SK-N-SH treated with all-trans-retinoic acid at 6 μM for 48 hours (cell line): ENCODE measurements around the gene TDO2.
"Not testable (repeated sequence)": the region's sequence is repeated elsewhere in the genome, so short reads cannot be mapped to it uniquely, and the experiment has no call there.

Source experiments
- ATAC-seq: fragments of 200-7000 bp; cut with Tn5 transposase; 3 replicates; pipeline ENCODE4 v1.9.1; 2020; ENCODE audit warnings: mild to moderate bottlenecking, moderate library complexity
- ARNTL ChIP-seq: fragments of 450-650 bp; formaldehyde crosslinking; IDR thresholded peaks from 2 replicates; pipeline ENCODE4 v1.5.0; 2020; ENCODE audit warnings: low read depth, mild to moderate bottlenecking, moderate library complexity, borderline replicate concordance
- BACH2 ChIP-seq: fragments of 250-450 bp; sonication (Bioruptor Pico); IDR thresholded peaks from 2 replicates; pipeline ENCODE4 v1.9.0; 2021; ENCODE audit warnings: mild to moderate bottlenecking, borderline replicate concordance
- CSDC2 ChIP-seq: fragments of 250-450 bp; sonication (Bioruptor Pico); IDR thresholded peaks from 2 replicates; pipeline ENCODE4 v1.5.0; 2020; ENCODE audit warnings: mild to moderate bottlenecking, moderate library complexity
- ESRRG ChIP-seq: fragments of 250-450 bp; sonication (Bioruptor Pico); IDR thresholded peaks from 2 replicates; pipeline ENCODE4 v1.6.1; 2021; ENCODE audit warnings: mild to moderate bottlenecking
- GLIS3 ChIP-seq: fragments of 250-450 bp; sonication (Bioruptor Pico); IDR thresholded peaks from 2 replicates; pipeline ENCODE4 v1.5.0; 2020; ENCODE audit warnings: mild to moderate bottlenecking, moderate library complexity
- ISL1 ChIP-seq: fragments of 250-450 bp; sonication (Bioruptor Pico); IDR thresholded peaks from 2 replicates; pipeline ENCODE4 v2.1.2; 2022; ENCODE audit warnings: mild to moderate bottlenecking, moderate library complexity
- OSR1 ChIP-seq: fragments of 250-450 bp; sonication (Bioruptor Pico); IDR thresholded peaks from 2 replicates; pipeline ENCODE4 v1.8.0; 2022; ENCODE audit warnings: moderate library complexity, mild to moderate bottlenecking, inconsistent platforms
- PPARA ChIP-seq: fragments of 250-450 bp; sonication (Bioruptor Pico); IDR thresholded peaks from 2 replicates; pipeline ENCODE4 v1.5.0; 2020; ENCODE audit warnings: mild to moderate bottlenecking, borderline replicate concordance
- RARB ChIP-seq: fragments of 250-450 bp; sonication (Bioruptor Pico); IDR thresholded peaks from 2 replicates; pipeline ENCODE4 v1.8.0; 2021; ENCODE audit warnings: mild to moderate bottlenecking, moderate library complexity
- SNAI2 ChIP-seq: fragments of 250-450 bp; sonication (Bioruptor Pico); IDR thresholded peaks from 2 replicates; pipeline ENCODE4 v1.5.0; 2020; ENCODE audit warnings: mild to moderate bottlenecking, moderate library complexity
- TCF4 ChIP-seq: fragments of 250-450 bp; sonication (Bioruptor Pico); IDR thresholded peaks from 2 replicates; pipeline ENCODE4 v1.8.0; 2021; ENCODE audit warnings: mild to moderate bottlenecking, moderate library complexity, borderline replicate concordance
- TOX ChIP-seq: fragments of 250-450 bp; sonication (Bioruptor Pico); IDR thresholded peaks from 2 replicates; pipeline ENCODE4 v1.8.0; 2021; ENCODE audit warnings: mild to moderate bottlenecking, moderate library complexity, borderline replicate concordance
- TSHZ2 ChIP-seq: fragments of 250-450 bp; sonication (Bioruptor Pico); IDR thresholded peaks from 2 replicates; pipeline ENCODE4 v1.5.0; 2020; ENCODE audit warnings: mild to moderate bottlenecking, moderate library complexity
- ZC3H10 ChIP-seq: fragments of 250-450 bp; sonication (Bioruptor Pico); IDR thresholded peaks from 2 replicates; pipeline ENCODE4 v1.5.1; 2021; ENCODE audit warnings: mild to moderate bottlenecking, moderate library complexity
- ZFP3 ChIP-seq: fragments of 250-450 bp; sonication (Bioruptor Pico); IDR thresholded peaks from 2 replicates; pipeline ENCODE4 v1.5.0; 2020; ENCODE audit warnings: mild to moderate bottlenecking, moderate library complexity
- ZFP30 ChIP-seq: fragments of 450-650 bp; formaldehyde crosslinking; IDR thresholded peaks from 2 replicates; pipeline ENCODE4 v1.5.0; 2022; ENCODE audit warnings: mild to moderate bottlenecking, moderate library complexity
- ZNF565 ChIP-seq: fragments of 450-650 bp; formaldehyde crosslinking; conservative IDR thresholded peaks from 2 replicates; pipeline ENCODE4 v1.5.0; 2020; ENCODE audit warnings: low read depth, mild to moderate bottlenecking, moderate library complexity
- ZNF70 ChIP-seq: fragments of 450-650 bp; formaldehyde crosslinking; IDR thresholded peaks from 2 replicates; pipeline ENCODE4 v1.5.0; 2020; ENCODE audit warnings: mild to moderate bottlenecking, moderate library complexity
- ZNF8 ChIP-seq: fragments of 450-650 bp; formaldehyde crosslinking; IDR thresholded peaks from 2 replicates; pipeline ENCODE4 v1.5.0; 2020; ENCODE audit warnings: mild to moderate bottlenecking, moderate library complexity
- TF ChIP-seq, protein P1 (sequence below): fragments of 250-450 bp; sonication (Bioruptor Pico); IDR thresholded peaks from 2 replicates; pipeline ENCODE4 v1.5.1; 2021; ENCODE audit warnings: mild to moderate bottlenecking, moderate library complexity
- TF ChIP-seq, protein P2 (sequence below): fragments of 250-450 bp; sonication (Bioruptor Pico); IDR thresholded peaks from 2 replicates; pipeline ENCODE4 v1.8.0; 2021; ENCODE audit warnings: low read depth, mild to moderate bottlenecking, moderate library complexity, borderline replicate concordance
- TF ChIP-seq, protein P3 (sequence below): fragments of 250-450 bp; sonication (Bioruptor Pico); IDR thresholded peaks from 2 replicates; pipeline ENCODE4 v1.5.1; 2020; ENCODE audit warnings: low read depth, mild to moderate bottlenecking, moderate library complexity
- TF ChIP-seq, protein P4 (sequence below): fragments of 250-450 bp; sonication (Bioruptor Pico); IDR thresholded peaks from 2 replicates; pipeline ENCODE4 v1.8.0; 2020; ENCODE audit warnings: mild to moderate bottlenecking, moderate library complexity, borderline replicate concordance

The TDO2 gene

DNA sequence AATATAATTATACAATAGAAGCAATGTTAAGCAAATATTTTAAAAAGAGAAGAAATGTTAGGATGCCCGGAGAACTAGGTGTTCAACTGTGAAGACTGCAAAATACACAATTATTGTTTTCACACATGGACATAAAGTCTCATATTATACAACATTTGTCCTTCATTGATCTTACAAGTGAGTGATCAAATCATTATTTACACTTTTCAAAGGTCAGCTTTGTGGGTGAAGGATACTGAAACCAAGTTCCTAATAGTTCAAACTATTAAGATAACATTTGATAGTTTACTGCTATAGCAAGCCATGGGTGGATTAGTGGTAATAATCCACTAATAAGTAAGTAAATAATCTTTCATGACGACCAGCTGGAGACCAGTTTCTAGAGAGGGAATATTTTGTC is 26.8 kb downstream of the TDO2 start:
- ATAC-seq, result no peak
- TF ChIP-seq, protein P1, sequence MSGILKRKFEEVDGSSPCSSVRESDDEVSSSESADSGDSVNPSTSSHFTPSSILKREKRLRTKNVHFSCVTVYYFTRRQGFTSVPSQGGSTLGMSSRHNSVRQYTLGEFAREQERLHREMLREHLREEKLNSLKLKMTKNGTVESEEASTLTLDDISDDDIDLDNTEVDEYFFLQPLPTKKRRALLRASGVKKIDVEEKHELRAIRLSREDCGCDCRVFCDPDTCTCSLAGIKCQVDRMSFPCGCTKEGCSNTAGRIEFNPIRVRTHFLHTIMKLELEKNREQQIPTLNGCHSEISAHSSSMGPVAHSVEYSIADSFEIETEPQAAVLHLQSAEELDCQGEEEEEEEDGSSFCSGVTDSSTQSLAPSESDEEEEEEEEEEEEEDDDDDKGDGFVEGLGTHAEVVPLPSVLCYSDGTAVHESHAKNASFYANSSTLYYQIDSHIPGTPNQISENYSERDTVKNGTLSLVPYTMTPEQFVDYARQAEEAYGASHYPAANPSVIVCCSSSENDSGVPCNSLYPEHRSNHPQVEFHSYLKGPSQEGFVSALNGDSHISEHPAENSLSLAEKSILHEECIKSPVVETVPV (CRISPR knock-in tag), result no peak
- TF ChIP-seq TSHZ2 (CRISPR knock-in tag), result no peak
- no peak for TF ChIP-seq ARNTL (CRISPR knock-in tag)
- TF ChIP-seq TOX (CRISPR knock-in tag), result no peak
- no peak for TF ChIP-seq CSDC2
- TF ChIP-seq SNAI2 (CRISPR knock-in tag), result no peak
- no peak for TF ChIP-seq PPARA
- no peak for TF ChIP-seq OSR1 (CRISPR knock-in tag)
- TF ChIP-seq, protein P2, sequence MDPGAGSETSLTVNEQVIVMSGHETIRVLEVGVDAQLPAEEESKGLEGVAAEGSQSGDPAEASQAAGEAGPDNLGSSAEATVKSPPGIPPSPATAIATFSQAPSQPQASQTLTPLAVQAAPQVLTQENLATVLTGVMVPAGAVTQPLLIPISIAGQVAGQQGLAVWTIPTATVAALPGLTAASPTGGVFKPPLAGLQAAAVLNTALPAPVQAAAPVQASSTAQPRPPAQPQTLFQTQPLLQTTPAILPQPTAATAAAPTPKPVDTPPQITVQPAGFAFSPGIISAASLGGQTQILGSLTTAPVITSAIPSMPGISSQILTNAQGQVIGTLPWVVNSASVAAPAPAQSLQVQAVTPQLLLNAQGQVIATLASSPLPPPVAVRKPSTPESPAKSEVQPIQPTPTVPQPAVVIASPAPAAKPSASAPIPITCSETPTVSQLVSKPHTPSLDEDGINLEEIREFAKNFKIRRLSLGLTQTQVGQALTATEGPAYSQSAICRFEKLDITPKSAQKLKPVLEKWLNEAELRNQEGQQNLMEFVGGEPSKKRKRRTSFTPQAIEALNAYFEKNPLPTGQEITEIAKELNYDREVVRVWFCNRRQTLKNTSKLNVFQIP (CRISPR knock-in tag), result no peak
- TF ChIP-seq, protein P3, sequence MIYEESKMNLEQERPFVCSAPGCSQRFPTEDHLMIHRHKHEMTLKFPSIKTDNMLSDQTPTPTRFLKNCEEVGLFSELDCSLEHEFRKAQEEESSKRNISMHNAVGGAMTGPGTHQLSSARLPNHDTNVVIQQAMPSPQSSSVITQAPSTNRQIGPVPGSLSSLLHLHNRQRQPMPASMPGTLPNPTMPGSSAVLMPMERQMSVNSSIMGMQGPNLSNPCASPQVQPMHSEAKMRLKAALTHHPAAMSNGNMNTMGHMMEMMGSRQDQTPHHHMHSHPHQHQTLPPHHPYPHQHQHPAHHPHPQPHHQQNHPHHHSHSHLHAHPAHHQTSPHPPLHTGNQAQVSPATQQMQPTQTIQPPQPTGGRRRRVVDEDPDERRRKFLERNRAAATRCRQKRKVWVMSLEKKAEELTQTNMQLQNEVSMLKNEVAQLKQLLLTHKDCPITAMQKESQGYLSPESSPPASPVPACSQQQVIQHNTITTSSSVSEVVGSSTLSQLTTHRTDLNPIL, result no peak
- no peak for TF ChIP-seq BACH2 (CRISPR knock-in tag)
- TF ChIP-seq, all 23 proteins: peak for 0

DNA sequence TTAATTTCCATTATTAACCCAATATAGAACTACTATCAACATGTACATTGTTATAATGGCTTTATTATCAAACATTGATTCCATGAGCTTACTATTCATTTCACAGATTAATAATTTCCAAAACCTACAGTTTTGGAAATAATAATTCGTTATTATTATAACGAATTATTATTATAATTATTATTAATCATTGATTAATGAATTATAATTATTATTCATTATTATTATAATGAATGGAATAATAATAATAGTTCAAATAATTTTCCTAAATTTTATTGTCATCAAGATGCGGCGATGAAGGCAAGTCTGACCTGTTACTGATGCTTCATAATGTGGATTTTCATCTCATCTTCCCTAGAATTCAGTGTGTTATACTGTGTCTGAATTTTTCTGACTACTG is 28.1 kb downstream of the TDO2 start:
- TF ChIP-seq CSDC2 (no peak), BACH2 (CRISPR knock-in tag) (no peak), PPARA (no peak), ARNTL (CRISPR knock-in tag) (no peak), TCF4 (CRISPR knock-in tag) (no peak), RARB (CRISPR knock-in tag) (no peak), ZNF565 (CRISPR knock-in tag) (no peak), ZFP30 (CRISPR knock-in tag) (no peak), ZFP3 (CRISPR knock-in tag) (no peak), ESRRG (CRISPR knock-in tag) (no peak), SNAI2 (CRISPR knock-in tag) (no peak), ISL1 (no peak), ZNF70 (no peak), ZC3H10 (no peak), GLIS3 (CRISPR knock-in tag) (no peak), ZNF8 (no peak), TOX (CRISPR knock-in tag) (no peak), OSR1 (CRISPR knock-in tag) (no peak)
- TF ChIP-seq, protein P4, sequence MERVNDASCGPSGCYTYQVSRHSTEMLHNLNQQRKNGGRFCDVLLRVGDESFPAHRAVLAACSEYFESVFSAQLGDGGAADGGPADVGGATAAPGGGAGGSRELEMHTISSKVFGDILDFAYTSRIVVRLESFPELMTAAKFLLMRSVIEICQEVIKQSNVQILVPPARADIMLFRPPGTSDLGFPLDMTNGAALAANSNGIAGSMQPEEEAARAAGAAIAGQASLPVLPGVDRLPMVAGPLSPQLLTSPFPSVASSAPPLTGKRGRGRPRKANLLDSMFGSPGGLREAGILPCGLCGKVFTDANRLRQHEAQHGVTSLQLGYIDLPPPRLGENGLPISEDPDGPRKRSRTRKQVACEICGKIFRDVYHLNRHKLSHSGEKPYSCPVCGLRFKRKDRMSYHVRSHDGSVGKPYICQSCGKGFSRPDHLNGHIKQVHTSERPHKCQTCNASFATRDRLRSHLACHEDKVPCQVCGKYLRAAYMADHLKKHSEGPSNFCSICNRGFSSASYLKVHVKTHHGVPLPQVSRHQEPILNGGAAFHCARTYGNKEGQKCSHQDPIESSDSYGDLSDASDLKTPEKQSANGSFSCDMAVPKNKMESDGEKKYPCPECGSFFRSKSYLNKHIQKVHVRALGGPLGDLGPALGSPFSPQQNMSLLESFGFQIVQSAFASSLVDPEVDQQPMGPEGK, result no peak
- TF ChIP-seq, protein P1 (CRISPR knock-in tag), result no peak
- no peak for ATAC-seq

- not testable (repeated sequence) for ATAC-seq
Measured at GRCh38 chr4:155934634-155935033, 31.1 kb downstream of the TDO2 start.
